ENCODE measurements around the gene ITK. TPM values are rescaled to one million over a fixed set of nuclear protein-coding genes. Genes with fewer than 3 reads are reported as not detected.

The ITK gene
- total and polyA plus RNA-seq, 2 donors (not counting 3 experiments of a cell fraction or from before 2014, with no cell fraction given): not detected

DNA sequence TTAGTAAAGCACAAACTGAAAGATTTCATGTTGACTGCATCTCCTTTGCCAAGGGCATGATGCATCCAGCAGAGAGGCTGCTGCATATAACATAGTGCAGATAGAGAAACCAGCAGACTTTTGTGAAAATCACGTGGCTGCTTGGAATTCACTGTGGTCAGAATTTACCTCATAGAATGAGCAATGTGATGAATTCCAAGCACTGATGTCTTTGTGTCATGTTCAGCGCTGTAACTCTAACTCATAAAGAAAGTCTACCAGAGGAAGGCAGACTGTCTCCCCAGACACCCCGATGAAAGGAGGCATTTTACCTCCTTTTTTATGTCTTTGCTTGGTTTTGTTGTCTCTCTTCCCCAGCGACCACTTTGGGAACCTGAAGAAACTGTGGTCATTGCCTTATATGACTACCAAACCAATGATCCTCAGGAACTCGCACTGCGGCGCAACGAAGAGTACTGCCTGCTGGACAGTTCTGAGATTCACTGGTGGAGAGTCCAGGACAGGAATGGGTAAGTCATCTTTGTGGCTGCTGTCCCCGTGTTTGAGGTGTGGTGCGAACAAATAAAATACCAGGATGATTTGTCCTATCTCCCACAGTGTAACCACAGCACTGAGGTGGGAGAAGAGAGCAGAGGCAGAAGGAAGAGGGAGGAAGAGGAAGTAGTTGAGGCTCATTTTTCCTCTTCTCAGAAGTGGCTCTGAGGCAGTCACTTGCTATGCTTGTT, 42.0 kb downstream of the ITK start:
- no peak for DNase-seq (ENCODE audit: low read depth, low spot score)
- BruUV-seq (replicated peaks): no TSS peak
- dilution Hi-C loops (cut with MboI; ENCODE audit: extremely low pct_ligation_motif_present, low sequenced_read_pairs): no loop called here
- no peaks in the 10 kb centered on the region for H3K79me2 ChIP-seq (ENCODE audit: control insufficient read depth, insufficient read depth, low read length)
- H3K4me3 ChIP-seq (replicated peaks in 1 of 3; ENCODE audit: insufficient read depth in 1 of 3, low read depth in 1 of 3, low read length in 3 of 3): no peak overlapping the region
- no peak overlapping the region for H3K27ac ChIP-seq (ENCODE audit: insufficient read depth, low read depth, low read length)
- H3K27me3 ChIP-seq (ENCODE audit: control insufficient read depth in 2 of 2, insufficient read depth in 2 of 2, low read length in 2 of 2): no peaks in the 10 kb centered on the region
- no peak overlapping the region for H2AFZ ChIP-seq (ENCODE audit: low read depth, low read length)
- H4K20me1 ChIP-seq (replicated peaks; ENCODE audit: control insufficient read depth, extremely low read depth, insufficient read depth, low read length): no peaks in the 10 kb centered on the region
- H3K9me3 ChIP-seq (replicated peaks; ENCODE audit: control insufficient read depth, insufficient read depth, low read length): no peaks in the 10 kb centered on the region
- FAIRE-seq: no peak
- intact Hi-C loops (cut with micrococcal nuclease): no loop called here
- H3K4me1 ChIP-seq (ENCODE audit: control insufficient read depth, extremely low read depth, insufficient read depth, low read length): no peaks in the 10 kb centered on the region
- no peak overlapping the region for H3K4me2 ChIP-seq (ENCODE audit: insufficient read depth, low read length)
- no peak for TF ChIP-seq MYC (IDR thresholded peaks at IDR 0.05; ENCODE audit: low read depth, low read length)
- TF ChIP-seq, protein P1, sequence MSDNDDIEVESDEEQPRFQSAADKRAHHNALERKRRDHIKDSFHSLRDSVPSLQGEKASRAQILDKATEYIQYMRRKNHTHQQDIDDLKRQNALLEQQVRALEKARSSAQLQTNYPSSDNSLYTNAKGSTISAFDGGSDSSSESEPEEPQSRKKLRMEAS (IDR thresholded peaks at IDR 0.05; ENCODE audit: insufficient read depth, insufficient read length): no peak
- TF ChIP-seq, protein P2, sequence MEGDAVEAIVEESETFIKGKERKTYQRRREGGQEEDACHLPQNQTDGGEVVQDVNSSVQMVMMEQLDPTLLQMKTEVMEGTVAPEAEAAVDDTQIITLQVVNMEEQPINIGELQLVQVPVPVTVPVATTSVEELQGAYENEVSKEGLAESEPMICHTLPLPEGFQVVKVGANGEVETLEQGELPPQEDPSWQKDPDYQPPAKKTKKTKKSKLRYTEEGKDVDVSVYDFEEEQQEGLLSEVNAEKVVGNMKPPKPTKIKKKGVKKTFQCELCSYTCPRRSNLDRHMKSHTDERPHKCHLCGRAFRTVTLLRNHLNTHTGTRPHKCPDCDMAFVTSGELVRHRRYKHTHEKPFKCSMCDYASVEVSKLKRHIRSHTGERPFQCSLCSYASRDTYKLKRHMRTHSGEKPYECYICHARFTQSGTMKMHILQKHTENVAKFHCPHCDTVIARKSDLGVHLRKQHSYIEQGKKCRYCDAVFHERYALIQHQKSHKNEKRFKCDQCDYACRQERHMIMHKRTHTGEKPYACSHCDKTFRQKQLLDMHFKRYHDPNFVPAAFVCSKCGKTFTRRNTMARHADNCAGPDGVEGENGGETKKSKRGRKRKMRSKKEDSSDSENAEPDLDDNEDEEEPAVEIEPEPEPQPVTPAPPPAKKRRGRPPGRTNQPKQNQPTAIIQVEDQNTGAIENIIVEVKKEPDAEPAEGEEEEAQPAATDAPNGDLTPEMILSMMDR (IDR thresholded peaks at IDR 0.05; ENCODE audit: extremely low read depth in 1 of 2, insufficient read depth in 1 of 2, low read depth in 1 of 2, low read length in 2 of 2): no peak
- TF ChIP-seq POLR2AphosphoS5 (IDR thresholded peaks at IDR 0.05; ENCODE audit: insufficient read depth, low read depth, low read length): no peak
- TF ChIP-seq EZH2 (IDR thresholded peaks at IDR 0.05; ENCODE audit: borderline replicate concordance, low read depth, low read length, severe bottlenecking): no peak
- no peak for TF ChIP-seq FOS (IDR thresholded peaks at IDR 0.05; ENCODE audit: borderline replicate concordance, insufficient read depth, low read length)
- TF ChIP-seq GATA2 (IDR thresholded peaks at IDR 0.05; ENCODE audit: insufficient read depth, insufficient read length, low read depth, low read length): no peak
- TF ChIP-seq POLR2A (IDR thresholded peaks at IDR 0.05; ENCODE audit: low read depth, low read length): no peak
- TF ChIP-seq JUN (IDR thresholded peaks at IDR 0.05; ENCODE audit: borderline replicate concordance, insufficient read depth, insufficient read length, low read depth): no peak
- no peak overlapping the region for H3K9ac ChIP-seq (replicated peaks; ENCODE audit: extremely low read depth, insufficient read depth, low read length)
- no peaks in the 10 kb centered on the region for H3K36me3 ChIP-seq (ENCODE audit: control insufficient read depth in 2 of 2, extremely low read depth in 1 of 2, insufficient read depth in 2 of 2, low read length in 2 of 2)
- no peaks in the 10 kb centered on the region for H3K9me1 ChIP-seq (replicated peaks; ENCODE audit: control insufficient read depth, extremely low read depth, insufficient read depth, low read length)
- POLR2A ChIA-PET: no interaction called here
- CTCF ChIA-PET: interaction anchor here (1.4 kb wide), 1 partner anchor 31 kb away, joined by 3 read pairs; no protein-coding TSS in a partner anchor

Measured in endothelial cell of umbilical vein (primary cell).